HepG2 (cell line): ENCODE data around the gene QPCT. TPM values are rescaled to one million over a fixed set of nuclear protein-coding genes. Genes with fewer than 3 reads are reported as not detected.

Source experiments
- ELF3 ChIP-seq: IDR thresholded peaks from 2 replicates; pipeline ENCODE4 v1.6.1; 2016; ENCODE audit warnings: missing genetic modification reagents, missing compliant biosample characterization
- HNRNPH1 ChIP-seq: fragments of 200-400 bp; formaldehyde crosslinking; optimal IDR thresholded peaks from 2 replicates; pipeline ENCODE3; 2017; ENCODE audit warnings: mild to moderate bottlenecking, low read depth, low read length
- KDM6A ChIP-seq: IDR thresholded peaks from 2 replicates; pipeline ENCODE4 v1.6.1; 2016; ENCODE audit warnings: low read depth
- MXD1 ChIP-seq: sonication (generic); formaldehyde crosslinking; IDR thresholded peaks from 2 replicates; pipeline ENCODE4 v1.4.0; 2020; ENCODE audit warnings: mild to moderate bottlenecking, missing genetic modification reagents
- NFIB ChIP-seq: sonication (generic); formaldehyde crosslinking; IDR thresholded peaks from 2 replicates; pipeline ENCODE4 v1.9.0; 2021; ENCODE audit warnings: missing genetic modification reagents, mild to moderate bottlenecking, borderline replicate concordance
- NPAS2 ChIP-seq: sonication (generic); formaldehyde crosslinking; IDR thresholded peaks from 2 replicates; pipeline ENCODE4 v1.8.0; 2022; ENCODE audit warnings: mild to moderate bottlenecking, missing genetic modification reagents, borderline replicate concordance
- PHF8 ChIP-seq: sonication (generic); formaldehyde crosslinking; IDR thresholded peaks from 2 replicates; pipeline ENCODE4 v1.5.0; 2020; ENCODE audit warnings: missing genetic modification reagents
- REST ChIP-seq, 2 experiments: IDR thresholded peaks; 2 replicates each; pipeline ENCODE4 v1.6.1; 2011 to 2012; ENCODE audit warnings: low read length in 2 of 2, borderline replicate concordance in 1 of 2, low read depth in 1 of 2, mild to moderate bottlenecking in 1 of 2, moderate library complexity in 1 of 2
- RXRB ChIP-seq: IDR thresholded peaks from 2 replicates; pipeline ENCODE4 v1.6.1; 2016; ENCODE audit warnings: borderline replicate concordance, missing genetic modification reagents, missing compliant biosample characterization
- TEAD2 ChIP-seq: sonication (generic); formaldehyde crosslinking; IDR thresholded peaks from 2 replicates; pipeline ENCODE4 v1.9.0; 2021; ENCODE audit warnings: missing genetic modification reagents
- XRCC5 ChIP-seq: fragments of 200-400 bp; formaldehyde crosslinking; optimal IDR thresholded peaks from 2 replicates; pipeline ENCODE3; 2017; ENCODE audit warnings: mild to moderate bottlenecking, low read length
- ZNF160 ChIP-seq: sonication (generic); formaldehyde crosslinking; IDR thresholded peaks from 2 replicates; pipeline ENCODE4 v1.8.0; 2022; ENCODE audit warnings: mild to moderate bottlenecking, inconsistent platforms, missing genetic modification reagents
- ZNF260 ChIP-seq: sonication (generic); formaldehyde crosslinking; IDR thresholded peaks from 2 replicates; pipeline ENCODE4 v1.4.0; 2020; ENCODE audit warnings: missing genetic modification reagents, low read depth, mild to moderate bottlenecking, borderline replicate concordance
- ZNF326 ChIP-seq: sonication (generic); formaldehyde crosslinking; IDR thresholded peaks from 2 replicates; pipeline ENCODE4 v1.4.0; 2020; ENCODE audit warnings: missing genetic modification reagents, borderline replicate concordance
- ZNF484 ChIP-seq: sonication (generic); formaldehyde crosslinking; IDR thresholded peaks from 2 replicates; pipeline ENCODE4 v1.5.1; 2020; ENCODE audit warnings: mild to moderate bottlenecking, low read depth, missing genetic modification reagents, borderline replicate concordance
- ZNF580 ChIP-seq: IDR thresholded peaks from 2 replicates; pipeline ENCODE4 v1.6.1; 2016; ENCODE audit warnings: low read depth, borderline replicate concordance
- ZNF589 ChIP-seq: sonication (generic); formaldehyde crosslinking; conservative IDR thresholded peaks from 2 replicates; pipeline ENCODE4 v1.8.0; 2022; ENCODE audit warnings: mild to moderate bottlenecking, moderate library complexity, missing genetic modification reagents
- ZNF709 ChIP-seq: sonication (generic); formaldehyde crosslinking; IDR thresholded peaks from 2 replicates; pipeline ENCODE4 v1.5.0; 2020; ENCODE audit warnings: mild to moderate bottlenecking, missing genetic modification reagents
- ZNF878 ChIP-seq: sonication (generic); formaldehyde crosslinking; IDR thresholded peaks from 2 replicates; pipeline ENCODE4 v1.8.1; 2023; ENCODE audit warnings: mild to moderate bottlenecking, missing genetic modification reagents, moderate library complexity
- ZSCAN29 ChIP-seq: sonication (generic); formaldehyde crosslinking; conservative IDR thresholded peaks from 2 replicates; pipeline ENCODE4 v1.4.0; 2020; ENCODE audit warnings: mild to moderate bottlenecking, missing genetic modification reagents
- polyA plus RNA-seq, 8 experiments: library from polyadenylated mRNA; depleted of rRNA in 3 of 8; stranded (reverse) in 7 of 8; unstranded in 1 of 8; fragments of >200 nt; fragmentation: Illumina TruSeq in 4 of 8; extraction: Trizol in 4 of 8; gene quantifications; 2 replicates each; pipeline versions ENCODE4 v1.2.1 to v1.2.3, GENCODE V29; 2011 to 2016; ENCODE audit warnings: low read depth in 4 of 8, missing spikeins in 1 of 8, mixed read lengths in 1 of 8; ENCODE audit not compliant: insufficient read depth in 1 of 8
- total RNA-seq, 5 experiments: library from RNA; depleted of rRNA; stranded (reverse); fragments of >200 nt; fragmentation: Illumina TruSeq; extraction: Trizol; gene quantifications; 2 replicates each; pipeline ENCODE4 v1.2.3, GENCODE V29; 2016; ENCODE audit warnings: low read depth in 1 of 5

Gene QPCT
- total and polyA plus RNA-seq, 2 of the 13 experiments (the other 11 are each of a cell fraction or from before 2014, with no cell fraction given) = 0.77 to 1.2 TPM

- TF ChIP-seq MXD1 (CRISPR knock-in tag) = no peak
- peak; percentile 28; the same call in 1 of the 2 replicates for TF ChIP-seq PHF8
- no peak for TF ChIP-seq ZNF160
- no peak for TF ChIP-seq REST (IDR thresholded peaks at IDR 0.05; ENCODE audit: borderline replicate concordance in 1 of 2, low read depth in 1 of 2, low read length in 2 of 2)
- TF ChIP-seq NPAS2 (CRISPR knock-in tag) = no peak
- TF ChIP-seq ZSCAN29 = no peak
- TF ChIP-seq ZNF878 = 0 out of 2 replicates have a peak, but pooled peaks have one; percentile 49
- TF ChIP-seq ZNF589 (CRISPR knock-in tag) = no peak
- TF ChIP-seq ELF3 (CRISPR knock-in tag) = 0 out of 2 replicates have a peak, but pooled peaks have one; percentile 3
- TF ChIP-seq KDM6A (CRISPR knock-in tag) = no peak
- 0 out of 2 replicates have a peak, but pooled peaks have one; percentile 20 for TF ChIP-seq RXRB
- peak; percentile 55 for TF ChIP-seq XRCC5
- TF ChIP-seq ZNF709 (CRISPR knock-in tag) = no peak
- TF ChIP-seq NFIB (CRISPR knock-in tag) = no peak
- TF ChIP-seq ZNF260 = no peak
- TF ChIP-seq HNRNPH1 = no peak
- no peak for TF ChIP-seq ZNF484 (CRISPR knock-in tag)
- TF ChIP-seq TEAD2 = no peak
- no peak for TF ChIP-seq ZNF326 (CRISPR knock-in tag)
- TF ChIP-seq ZNF580 (CRISPR knock-in tag) = 0 out of 2 replicates have a peak, but pooled peaks have one; percentile 8
These were observed 20.5 kb upstream of the QPCT start (continued) for GRCh38 chr2:37323781-37324535.
